ENCODE results near the gene GNG12. TPM values are rescaled to one million over a fixed set of nuclear protein-coding genes. Genes with fewer than 3 reads are reported as not detected.

GNG12 gene
- total RNA-seq, 2 experiments from 2014 or later, result 0.12 TPM

DNA sequence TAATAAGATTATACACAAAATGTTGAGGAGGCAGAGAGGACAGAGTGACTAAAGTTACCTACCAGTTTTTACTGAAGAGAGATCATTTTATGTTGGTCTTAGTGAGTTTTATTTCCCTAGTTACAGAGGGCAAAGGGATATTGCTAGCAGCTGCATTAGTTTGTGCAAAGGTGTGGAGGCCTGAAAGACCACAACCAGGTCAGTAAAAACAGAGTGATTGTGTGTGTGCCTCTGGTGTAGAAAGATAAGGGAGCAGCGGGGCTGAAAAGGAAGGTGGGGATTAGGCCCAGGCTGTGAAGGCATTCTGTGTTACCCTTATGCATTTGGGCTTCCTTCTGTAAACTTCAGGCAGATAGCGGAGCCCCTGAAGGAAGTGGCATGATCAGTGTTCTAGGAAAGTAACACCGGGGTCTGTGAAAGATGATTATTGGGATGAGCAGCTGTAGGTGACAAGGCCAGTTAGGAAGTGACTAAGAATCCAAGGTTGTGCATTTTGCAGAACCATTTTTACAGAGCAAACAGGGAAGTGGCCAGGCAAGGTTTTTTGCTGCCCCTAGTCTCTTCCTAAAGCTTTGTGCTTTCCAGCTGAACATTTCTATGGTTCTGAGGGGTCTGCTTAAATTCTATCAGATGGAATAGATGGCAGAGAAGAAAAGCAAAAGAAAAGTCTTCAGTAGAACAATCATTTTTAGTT is 144.6 kb downstream of the GNG12 start:
- peak overlapping the region; percentile 14 for H3K27ac Mint-ChIP-seq
- no peak overlapping the region for H3K4me3 Mint-ChIP-seq
- no peaks in the 10 kb centered on the region for H3K9me3 Mint-ChIP-seq
- ChIA-PET POLR2A (no interaction called here), CTCF (no interaction called here)
- no peaks in the 10 kb centered on the region for H3K27me3 Mint-ChIP-seq
- no peak for DNase-seq
- H3K36me3 Mint-ChIP-seq, result peaks cover 22% of the 10 kb centered on the region
- intact Hi-C loops (cut with micrococcal nuclease), result loop anchor here (10.0 kb wide), 3 partner anchors 154 to 1404 kb away; no protein-coding TSS in a partner anchor
- peaks cover 32% of the 10 kb centered on the region for H3K4me1 Mint-ChIP-seq (ENCODE audit: low read depth)

DNA sequence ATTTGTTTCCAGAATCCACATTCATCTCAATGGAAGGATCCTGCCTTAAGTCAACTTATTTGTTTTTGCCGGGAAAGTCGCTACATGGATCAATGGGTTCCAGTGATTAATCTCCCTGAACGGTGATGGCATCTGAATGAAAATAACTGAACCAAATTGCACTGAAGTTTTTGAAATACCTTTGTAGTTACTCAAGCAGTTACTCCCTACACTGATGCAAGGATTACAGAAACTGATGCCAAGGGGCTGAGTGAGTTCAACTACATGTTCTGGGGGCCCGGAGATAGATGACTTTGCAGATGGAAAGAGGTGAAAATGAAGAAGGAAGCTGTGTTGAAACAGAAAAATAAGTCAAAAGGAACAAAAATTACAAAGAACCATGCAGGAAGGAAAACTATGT is 145.6 kb downstream of the GNG12 start:
- DNase-seq, result no peak
- intact Hi-C loops (cut with micrococcal nuclease), result loop anchor here (10.0 kb wide), 3 partner anchors 153 to 1403 kb away; no protein-coding TSS in a partner anchor
- H3K4me1 Mint-ChIP-seq (ENCODE audit: low read depth), result peaks cover 42% of the 10 kb centered on the region
- H3K27me3 Mint-ChIP-seq, result no peaks in the 10 kb centered on the region
- H3K9me3 Mint-ChIP-seq, result no peaks in the 10 kb centered on the region
- no peak overlapping the region for H3K4me3 Mint-ChIP-seq
- ChIA-PET CTCF (interaction anchor here (1.1 to 7.3 kb wide), 3 partner anchors 43 to 126 kb away, joined by 3 to 41 read pairs (median 22); no protein-coding TSS in a partner anchor), POLR2A (interaction anchor here (1.2 kb wide), 1 partner anchor 36 kb away, joined by 3 read pairs; no protein-coding TSS in a partner anchor)
- peaks cover 22% of the 10 kb centered on the region for H3K36me3 Mint-ChIP-seq
- H3K27ac Mint-ChIP-seq, result peak overlapping the region; percentile 43

GRCh38 chr1:67687198-67687545 is 146.1 kb downstream of the GNG12 start:
- Mint-ChIP-seq H3K9me3 (no peaks in the 10 kb centered on the region), H3K27ac (peak overlapping the region; percentile 96), H3K4me3 (peak overlapping the region; percentile 92), H3K27me3 (no peaks in the 10 kb centered on the region), H3K36me3 (peaks cover 22% of the 10 kb centered on the region), H3K4me1 (ENCODE audit: low read depth) (peaks cover 45% of the 10 kb centered on the region)
- ChIA-PET POLR2A (interaction anchor here (0.7 to 3.6 kb wide), 4 partner anchors 8 to 637 kb away, joined by 3 to 32 read pairs (median 6); partner anchors contain the start of gene SERBP1), CTCF (interaction anchor here (0.7 to 7.3 kb wide), 5 partner anchors 43 to 126 kb away, joined by 3 to 41 read pairs (median 3); no protein-coding TSS in a partner anchor)
- intact Hi-C loops (cut with micrococcal nuclease), result loop anchor here (10.0 kb wide), 3 partner anchors 152 to 1402 kb away; no protein-coding TSS in a partner anchor
- DNase-seq, result no peak

GRCh38 chr1:67686267-67687197 is 146.7 kb downstream of the GNG12 start:
- POLR2A ChIA-PET, result interaction anchor here (0.7 to 3.6 kb wide), 9 partner anchors 9 to 636 kb away, joined by 3 to 32 read pairs (median 9); partner anchors contain the start of gene SERBP1
- H3K4me3 Mint-ChIP-seq, result peak overlapping the region; percentile 92
- CTCF ChIA-PET, result interaction anchor here (0.7 to 7.3 kb wide), 6 partner anchors 15 to 152 kb away, joined by 3 to 41 read pairs (median 5); no protein-coding TSS in a partner anchor
- no peaks in the 10 kb centered on the region for H3K27me3 Mint-ChIP-seq
- H3K36me3 Mint-ChIP-seq, result peaks cover 22% of the 10 kb centered on the region
- H3K4me1 Mint-ChIP-seq (ENCODE audit: low read depth), result peaks cover 47% of the 10 kb centered on the region
- intact Hi-C loops (cut with micrococcal nuclease), result loop anchor here (1.0 to 10.0 kb wide), 4 partner anchors 50 to 1402 kb away; no protein-coding TSS in a partner anchor
- H3K27ac Mint-ChIP-seq, result peak overlapping the region; percentile 96
- DNase-seq, result peak; percentile 76
- no peaks in the 10 kb centered on the region for H3K9me3 Mint-ChIP-seq

DNA sequence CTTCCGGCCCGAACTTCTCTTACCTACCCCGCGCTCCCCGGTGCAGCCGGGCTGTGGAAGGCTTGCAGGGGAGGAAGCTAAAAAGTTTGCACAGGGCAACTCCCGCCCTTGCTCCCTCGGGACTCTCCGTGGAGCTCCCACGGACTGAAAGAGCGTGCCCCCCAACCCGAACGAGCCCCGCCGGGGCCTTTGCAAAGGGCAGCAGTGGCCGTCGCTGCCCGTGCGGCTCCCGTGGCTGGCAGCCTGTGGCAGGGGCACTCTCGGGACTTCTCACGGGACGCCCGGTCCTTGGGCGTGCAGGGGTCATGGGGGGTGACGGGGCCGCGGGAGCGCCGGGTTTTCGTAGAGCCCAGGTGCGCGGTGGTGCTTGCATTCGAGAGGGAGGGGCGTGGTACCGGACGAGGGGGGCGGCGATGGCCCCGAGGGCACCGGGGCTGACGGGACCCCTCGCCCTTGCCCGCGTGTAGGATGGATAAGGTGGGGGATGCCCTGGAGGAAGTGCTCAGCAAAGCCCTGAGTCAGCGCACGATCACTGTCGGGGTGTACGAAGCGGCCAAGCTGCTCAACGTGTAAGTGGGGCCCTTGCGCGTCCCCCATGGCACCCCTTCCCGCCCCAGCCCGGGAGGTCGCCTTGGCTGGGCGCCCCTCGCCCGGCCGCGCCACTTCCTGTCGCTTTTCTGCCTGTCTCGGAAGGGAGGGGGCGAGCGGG is 147.6 kb downstream of the GNG12 start:
- peak; percentile 69 for DNase-seq
- ChIA-PET CTCF (interaction anchor here (1.1 to 7.3 kb wide), 7 partner anchors 15 to 151 kb away, joined by 3 to 41 read pairs (median 6); no protein-coding TSS in a partner anchor), POLR2A (interaction anchor here (0.6 to 3.6 kb wide), 15 partner anchors 10 to 761 kb away, joined by 3 to 32 read pairs (median 4); partner anchors contain the start of genes DNAI4, MIER1 and SERBP1)
- intact Hi-C loops (cut with micrococcal nuclease), result loop anchor here (1.0 to 10.0 kb wide), 9 partner anchors 15 to 1401 kb away; no protein-coding TSS in a partner anchor
- peaks cover 47% of the 10 kb centered on the region for H3K4me1 Mint-ChIP-seq (ENCODE audit: low read depth)
- H3K27ac Mint-ChIP-seq, result peak overlapping the region; percentile 96
- peak overlapping the region; percentile 92 for H3K4me3 Mint-ChIP-seq
- no peaks in the 10 kb centered on the region for H3K27me3 Mint-ChIP-seq
- H3K9me3 Mint-ChIP-seq, result no peaks in the 10 kb centered on the region
- peaks cover 22% of the 10 kb centered on the region for H3K36me3 Mint-ChIP-seq

GRCh38 chr1:67685067-67685557 is 148.2 kb downstream of the GNG12 start, which contains the start of gene GADD45A:
Gene GADD45A (plus strand): TSS chr1:67685201. CDS start chr1:67685495, 294 bp downstream.
- peaks cover 22% of the 10 kb centered on the region for H3K36me3 Mint-ChIP-seq
- peak; percentile 98 for DNase-seq
- H3K27ac Mint-ChIP-seq, result peak within 1 kb of the TSS; percentile 96
- peaks cover 47% of the 10 kb centered on the region for H3K4me1 Mint-ChIP-seq (ENCODE audit: low read depth)
- POLR2A ChIA-PET, result interaction anchor here (0.6 to 3.6 kb wide), 18 partner anchors 10 to 760 kb away, joined by 3 to 32 read pairs (median 4); partner anchors contain the start of genes DNAI4, MIER1 and SERBP1
- CTCF ChIA-PET, result interaction anchor here (1.1 to 7.3 kb wide), 7 partner anchors 16 to 150 kb away, joined by 3 to 41 read pairs (median 6); no protein-coding TSS in a partner anchor
- intact Hi-C loops (cut with micrococcal nuclease), result loop anchor here (2.0 to 10.0 kb wide), 8 partner anchors 16 to 1400 kb away; no protein-coding TSS in a partner anchor
- peak within 1 kb of the TSS; percentile 92 for H3K4me3 Mint-ChIP-seq
- no peaks in the 10 kb centered on the region for H3K9me3 Mint-ChIP-seq
- no peaks in the 10 kb centered on the region for H3K27me3 Mint-ChIP-seq

GRCh38 chr1:67684526-67685066 is 148.7 kb downstream of the GNG12 start:
- Mint-ChIP-seq H3K9me3 (no peaks in the 10 kb centered on the region), H3K27me3 (no peaks in the 10 kb centered on the region), H3K36me3 (peaks cover 22% of the 10 kb centered on the region)

DNA sequence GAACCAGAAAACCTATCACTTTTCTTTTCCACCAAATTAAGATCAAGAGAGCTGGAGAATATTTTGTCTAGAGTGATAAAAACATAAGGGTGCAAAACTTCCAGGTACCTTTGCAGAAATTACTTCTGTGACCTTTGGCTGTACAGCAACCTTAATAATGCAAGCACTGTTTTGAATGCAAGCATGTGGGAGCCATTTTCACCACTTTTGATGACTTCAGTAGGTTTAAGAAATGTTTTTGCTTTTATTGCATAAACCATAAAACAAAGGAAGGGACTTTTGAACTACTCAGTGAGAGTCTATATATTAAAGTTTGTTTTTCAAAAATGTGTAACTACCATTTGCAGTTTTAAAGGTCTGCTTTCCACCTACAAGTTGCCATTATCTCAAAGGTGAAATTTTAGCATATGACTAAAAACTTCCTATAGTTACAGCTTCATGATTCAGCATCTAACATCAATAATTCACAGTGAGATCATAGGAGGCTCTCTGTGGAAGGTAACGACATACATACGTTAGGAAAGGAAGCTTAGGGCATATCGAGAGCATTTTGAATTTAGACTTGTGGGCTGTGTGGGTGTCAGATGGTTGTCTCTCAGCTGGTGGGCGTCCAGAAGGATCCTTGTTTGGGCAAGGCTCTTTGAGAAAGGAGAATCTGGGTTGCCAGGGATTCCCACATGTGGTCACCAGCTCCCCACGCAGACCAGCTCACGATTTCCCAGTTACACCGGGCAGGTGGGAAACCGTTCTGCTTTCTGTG is 149.3 kb downstream of the GNG12 start:
- H3K27ac Mint-ChIP-seq, result peak overlapping the region; percentile 96
- no peaks in the 10 kb centered on the region for H3K9me3 Mint-ChIP-seq
- POLR2A ChIA-PET, result interaction anchor here (0.9 to 3.6 kb wide), 11 partner anchors 10 to 512 kb away, joined by 3 to 32 read pairs (median 7); partner anchors contain the start of gene SERBP1
- peak; percentile 74 for DNase-seq
- H3K4me1 Mint-ChIP-seq (ENCODE audit: low read depth), result peaks cover 46% of the 10 kb centered on the region
- intact Hi-C loops (cut with micrococcal nuclease), result loop anchor here (1.0 to 10.0 kb wide), 14 partner anchors 17 to 1399 kb away; partner anchors contain the start of gene SERBP1
- CTCF ChIA-PET, result interaction anchor here (1.2 to 7.3 kb wide), 7 partner anchors 17 to 149 kb away, joined by 3 to 41 read pairs (median 6); no protein-coding TSS in a partner anchor
- peaks cover 22% of the 10 kb centered on the region for H3K36me3 Mint-ChIP-seq
- no peaks in the 10 kb centered on the region for H3K27me3 Mint-ChIP-seq
- peak overlapping the region; percentile 92 for H3K4me3 Mint-ChIP-seq

More at GRCh38 chr1:67684526-67685066, 148.7 kb downstream of the GNG12 start:
- ChIA-PET POLR2A (interaction anchor here (0.8 to 3.6 kb wide), 15 partner anchors 11 to 760 kb away, joined by 3 to 32 read pairs (median 4); partner anchors contain the start of genes DNAI4, MIER1 and SERBP1), CTCF (interaction anchor here (1.1 to 7.3 kb wide), 7 partner anchors 16 to 150 kb away, joined by 3 to 41 read pairs (median 6); no protein-coding TSS in a partner anchor)
- Mint-ChIP-seq H3K4me3 (peak overlapping the region; percentile 92), H3K4me1 (ENCODE audit: low read depth) (peaks cover 47% of the 10 kb centered on the region), H3K27ac (peak overlapping the region; percentile 96)
- DNase-seq, result no peak
- intact Hi-C loops (cut with micrococcal nuclease), result loop anchor here (1.0 to 10.0 kb wide), 13 partner anchors 16 to 1400 kb away; partner anchors contain the start of gene SERBP1

DNA sequence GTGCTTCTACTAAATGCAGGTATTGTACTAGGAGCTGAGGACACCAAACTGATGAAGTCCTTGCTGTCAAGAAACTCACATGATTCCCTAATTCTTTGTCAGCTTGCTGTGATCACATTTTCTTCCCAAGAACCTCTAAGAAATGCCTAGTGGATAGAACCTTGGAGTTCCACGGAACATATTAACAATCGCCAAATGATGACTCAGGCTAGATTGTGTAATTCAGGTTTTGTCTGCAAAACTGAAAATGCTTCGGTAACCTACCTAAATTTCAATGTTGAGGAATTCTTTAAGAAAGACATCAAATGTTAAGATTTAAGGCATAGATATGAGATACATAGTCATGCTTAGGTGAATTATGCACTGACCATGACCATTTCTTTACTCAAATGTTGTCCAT is 150.0 kb downstream of the GNG12 start:
- POLR2A ChIA-PET, result interaction anchor here (1.1 to 3.6 kb wide), 4 partner anchors 41 to 350 kb away, joined by 3 to 32 read pairs (median 16); partner anchors contain the start of gene SERBP1
- intact Hi-C loops (cut with micrococcal nuclease), result loop anchor here (2.0 to 10.0 kb wide), 4 partner anchors 31 to 1399 kb away; no protein-coding TSS in a partner anchor

More for the DNA sequence above, 150.0 kb downstream of the GNG12 start:
- Mint-ChIP-seq H3K27me3 (no peaks in the 10 kb centered on the region), H3K4me3 (no peak overlapping the region), H3K36me3 (peaks cover 17% of the 10 kb centered on the region), H3K9me3 (no peaks in the 10 kb centered on the region), H3K27ac (peak overlapping the region; percentile 96), H3K4me1 (ENCODE audit: low read depth) (peaks cover 39% of the 10 kb centered on the region)
- DNase-seq, result no peak
- CTCF ChIA-PET, result interaction anchor here (1.0 to 7.3 kb wide), 6 partner anchors 18 to 122 kb away, joined by 3 to 41 read pairs (median 6); no protein-coding TSS in a partner anchor
